HG02610 (cell line): Measurements from ENCODE around the gene SMC6.

ENCODE experiments used
- ATAC-seq: cut with Tn5 transposase; IDR thresholded peaks from one replicate; pipeline ENCODE4 v1.9.1; 2021; ENCODE audit warnings: mild to moderate bottlenecking, moderate library complexity; ENCODE audit not compliant: unreplicated experiment

Gene SMC6

GRCh38 chr2:17620280-17620679 lies 133.3 kb downstream of the SMC6 start:
- ATAC-seq: no peak

DNA sequence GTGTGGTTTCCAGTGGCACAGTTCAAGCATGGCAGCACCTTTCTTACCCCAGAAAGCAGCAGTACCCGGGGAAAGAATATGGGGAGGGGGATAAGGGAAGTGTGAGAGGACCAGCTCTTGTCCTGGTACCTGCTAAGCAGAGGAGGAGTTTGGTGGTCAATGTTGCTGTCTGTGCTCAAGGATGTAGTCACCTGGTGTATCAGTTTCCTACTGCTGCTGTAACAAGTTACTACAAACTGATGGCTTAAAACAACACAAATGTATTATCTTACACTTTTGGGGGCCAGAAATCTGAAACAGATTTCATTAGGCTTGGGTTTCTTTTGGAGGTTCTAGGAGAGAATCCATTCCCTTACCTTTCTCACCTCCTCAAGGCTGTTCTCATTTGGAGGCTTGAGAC lies 135.7 kb downstream of the SMC6 start:
- ATAC-seq: no peak

DNA sequence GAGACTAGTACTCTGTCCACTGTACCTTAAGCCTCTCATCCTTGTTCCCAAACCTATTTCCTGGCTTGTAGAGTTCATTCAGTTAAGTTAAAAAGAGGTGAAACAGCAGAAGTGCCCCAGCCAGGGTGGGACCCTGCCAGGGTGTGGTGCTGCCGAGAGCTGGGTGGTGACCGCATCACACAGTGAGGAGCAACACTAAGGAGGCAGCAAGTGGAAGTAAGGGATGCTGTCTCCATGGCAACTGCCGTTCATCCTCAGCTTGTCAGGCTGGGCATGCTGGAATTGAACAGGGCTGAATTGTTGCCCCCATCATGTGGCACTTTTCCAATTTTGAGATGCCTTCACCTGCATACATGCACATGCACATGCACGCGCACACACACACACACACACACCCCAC lies 136.1 kb downstream of the SMC6 start:
- ATAC-seq: no peak

- no peak for ATAC-seq
These were observed 137.2 kb downstream of the SMC6 start for GRCh38 chr2:17616405-17616804.

DNA sequence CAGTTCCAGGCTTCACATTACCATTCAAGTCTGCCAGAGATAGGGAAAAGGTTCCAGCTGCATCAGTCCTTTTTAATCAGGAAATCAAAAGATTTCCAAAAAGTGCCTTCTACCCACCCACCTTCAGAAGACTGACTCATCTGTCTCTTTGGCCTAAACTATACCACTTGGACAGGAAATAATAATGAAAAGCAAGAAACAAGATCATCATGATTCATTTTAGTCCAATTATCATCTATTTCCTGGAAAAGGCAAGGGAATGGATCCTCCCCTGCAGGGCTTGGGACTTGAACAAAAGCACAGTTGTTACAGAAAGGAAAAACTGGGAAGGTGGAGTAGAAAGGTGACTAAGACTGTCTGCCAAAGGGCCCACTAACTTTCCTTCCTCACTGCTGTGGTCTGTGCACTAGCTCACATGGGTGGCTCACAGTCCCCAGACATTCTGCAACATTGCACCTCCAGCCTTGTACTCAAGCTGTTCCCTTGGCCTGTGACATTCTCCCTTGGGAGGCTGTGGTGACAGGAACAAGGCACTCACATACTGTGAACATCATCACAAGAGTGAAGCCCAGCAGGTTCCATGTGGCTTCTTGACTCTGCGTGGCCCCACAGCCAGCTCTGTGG lies 137.8 kb downstream of the SMC6 start:
- no peak for ATAC-seq

GRCh38 chr2:17615147-17615546 lies 138.5 kb downstream of the SMC6 start:
- ATAC-seq: no peak

DNA sequence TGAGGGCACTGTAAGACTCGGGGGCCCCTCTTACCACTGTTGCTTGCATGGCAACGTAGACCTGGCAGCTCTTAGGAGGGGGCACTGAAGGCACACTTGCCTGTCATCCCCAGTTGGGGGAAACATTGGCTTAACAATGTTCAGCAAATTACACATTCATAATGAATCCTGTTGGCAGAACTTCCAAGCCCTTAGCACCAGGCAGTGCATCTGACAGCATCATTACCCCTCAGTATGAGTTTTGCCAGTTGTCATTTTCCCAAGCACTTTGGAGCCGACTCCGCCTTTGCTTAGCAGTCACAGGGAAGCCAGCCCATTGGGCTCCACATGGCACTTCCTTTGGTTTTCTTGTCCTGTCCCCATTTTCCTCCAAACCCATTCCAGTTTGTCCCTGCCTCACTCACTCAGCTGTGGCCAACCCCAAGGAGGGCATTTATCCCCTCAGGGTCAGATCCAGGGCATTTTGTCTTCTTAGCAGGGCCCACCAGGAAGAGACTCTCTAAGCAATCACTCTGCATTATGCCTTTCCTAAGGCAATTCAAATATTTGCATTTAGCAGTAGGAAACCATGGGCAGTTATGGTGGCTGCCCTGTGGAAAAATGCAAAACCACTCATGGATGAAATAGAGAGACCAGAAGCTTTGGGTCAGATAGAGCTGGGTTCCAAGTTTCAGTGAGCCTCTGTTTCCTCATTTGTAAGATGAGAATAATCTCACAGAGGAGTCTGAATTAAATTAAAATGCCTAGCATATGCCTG lies 139.3 kb downstream of the SMC6 start:
- no peak for ATAC-seq
